NCI-H2171 (cell line): ENCODE results near the gene ACHE.

Experiments used
- DNase-seq: peaks from one replicate; lab custom pipeline; 2025; lab: John Stamatoyannopoulos, UW

The ACHE gene

GRCh38 chr7:100884736-100885439 lies 10.8 kb downstream of the ACHE start:
- no peak for DNase-seq

GRCh38 chr7:100882785-100883526 lies 12.7 kb downstream of the ACHE start:
- no peak for DNase-seq

DNA sequence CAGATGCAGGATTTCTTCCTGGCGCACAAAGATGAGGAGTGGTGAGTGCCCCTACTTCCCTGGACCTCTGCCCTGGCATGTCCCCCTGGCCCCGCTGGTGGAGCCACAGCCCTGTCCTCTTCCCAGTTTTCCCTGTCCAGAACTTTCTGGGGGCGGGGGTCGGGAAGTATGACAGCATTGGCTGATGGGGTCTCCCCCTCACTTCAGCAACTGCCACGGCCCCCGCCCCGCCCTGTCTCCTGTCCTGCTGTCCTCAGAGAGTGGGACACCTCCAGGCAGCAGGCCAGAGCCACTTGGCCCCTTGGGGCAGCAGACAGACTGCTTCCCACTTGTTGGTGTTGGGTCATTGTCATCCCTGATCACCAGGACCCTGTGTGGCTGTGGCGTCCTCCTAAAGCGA lies 13.5 kb downstream of the ACHE start:
- DNase-seq = no peak

DNA sequence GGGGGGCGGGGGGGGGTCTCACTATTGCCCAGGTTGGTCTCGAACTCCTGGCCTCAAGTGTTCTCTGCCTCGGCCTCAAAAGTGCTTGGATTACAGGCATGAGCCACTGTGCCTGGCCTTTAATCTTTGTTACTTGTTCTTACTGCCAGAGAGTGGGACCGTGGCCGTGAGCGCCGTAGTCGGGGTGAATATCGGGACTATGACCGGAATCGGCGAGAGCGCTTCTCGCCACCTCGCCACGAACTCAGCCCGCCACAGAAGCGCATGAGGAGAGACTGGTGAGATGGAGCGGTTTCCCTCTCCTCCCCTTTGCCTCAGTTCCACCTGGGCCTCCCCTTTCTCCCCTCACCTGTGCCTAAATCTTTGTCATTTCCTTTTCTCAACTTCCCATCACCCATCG lies 14.6 kb downstream of the ACHE start:
- no peak for DNase-seq

DNA sequence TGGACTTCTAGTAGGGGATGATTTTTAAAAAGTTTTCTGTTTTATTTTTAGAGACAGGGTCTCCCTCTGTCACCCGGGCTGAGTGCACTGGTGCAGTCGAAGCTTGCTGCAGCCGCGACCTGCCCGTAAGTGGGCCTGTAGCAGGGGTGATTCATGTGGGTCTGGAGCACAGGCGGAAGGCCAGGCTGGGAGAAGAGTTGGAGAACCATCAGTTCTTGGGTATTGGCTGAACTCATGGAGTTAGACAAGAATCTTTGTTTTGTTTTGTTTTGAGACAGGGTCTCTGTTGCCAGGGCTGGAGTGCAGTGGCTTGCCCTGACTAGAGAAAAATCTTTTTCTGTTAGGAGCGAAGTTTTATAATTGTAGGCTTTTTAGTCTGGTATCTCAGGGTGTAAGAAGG lies 15.0 kb downstream of the ACHE start:
- DNase-seq = no peak

- DNase-seq = no peak
Measured at GRCh38 chr7:100879685-100880261, 15.9 kb downstream of the ACHE start.

DNA sequence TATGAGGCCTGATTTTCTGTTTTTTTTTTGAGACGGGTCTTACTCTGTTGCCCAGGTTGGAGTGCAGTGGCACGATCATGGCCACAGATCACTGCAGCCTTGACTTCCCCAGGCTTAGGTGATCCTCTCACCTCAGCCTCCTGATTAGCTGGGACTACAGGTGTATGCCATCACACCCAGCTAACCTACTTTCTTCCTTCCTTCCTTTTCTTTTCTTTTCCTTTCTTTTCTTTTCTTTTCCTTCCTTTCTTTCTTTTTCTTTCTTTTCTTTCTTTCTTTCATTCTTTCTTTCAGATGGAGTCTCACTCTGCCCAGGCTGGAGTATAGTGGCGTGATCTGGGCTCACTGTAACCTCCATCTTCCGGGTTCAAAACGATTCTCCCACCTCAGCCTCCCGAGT lies 17.0 kb downstream of the ACHE start:
- DNase-seq = no peak

DNA sequence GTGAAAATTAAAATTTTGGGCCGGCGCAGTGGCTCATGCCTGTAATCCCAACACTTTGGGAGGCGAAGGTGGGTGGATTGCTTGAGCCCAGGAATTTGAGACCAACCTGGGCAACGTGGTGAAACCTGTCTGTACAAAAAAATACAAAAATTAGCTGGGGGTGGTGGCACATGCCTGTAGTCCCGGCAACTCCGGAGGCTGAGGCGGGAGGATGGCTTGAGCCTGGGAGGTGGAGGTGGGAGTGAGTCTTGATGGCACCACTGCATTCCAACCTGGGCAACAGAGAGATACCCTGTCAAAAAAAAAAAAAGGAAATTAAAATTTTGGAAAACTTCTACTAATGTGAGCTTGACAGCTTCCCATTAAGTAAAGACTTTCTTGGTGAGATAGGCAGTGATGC lies 17.7 kb downstream of the ACHE start:
- DNase-seq = no peak

GRCh38 chr7:100875356-100875751 lies 20.3 kb downstream of the ACHE start:
- no peak for DNase-seq

GRCh38 chr7:100874577-100875355 lies 20.9 kb downstream of the ACHE start, which contains the start of gene SRRT:
TSS of gene SRRT (plus strand) at chr7:100875103. CDS start at chr7:100875591, 488 bp downstream.
- peak; percentile 99 for DNase-seq

GRCh38 chr7:100874300-100874576 lies 21.4 kb downstream of the ACHE start:
- no peak for DNase-seq

- DNase-seq = no peak
Measured at GRCh38 chr7:100873599-100874299, 21.9 kb downstream of the ACHE start.

GRCh38 chr7:100867776-100868485 lies 27.8 kb downstream of the ACHE start:
- no peak for DNase-seq

- peak; percentile 52 for DNase-seq
Measured at GRCh38 chr7:100867040-100867775, 28.5 kb downstream of the ACHE start, which contains the start of gene TRIP6. TSS of gene TRIP6 (plus strand) at chr7:100867387. CDS start at chr7:100867498, 111 bp downstream.

- no peak for DNase-seq
Measured at GRCh38 chr7:100866729-100867039, 29.0 kb downstream of the ACHE start.

- peak; percentile 62 for DNase-seq
Measured at GRCh38 chr7:100865938-100866728, 29.6 kb downstream of the ACHE start.

DNA sequence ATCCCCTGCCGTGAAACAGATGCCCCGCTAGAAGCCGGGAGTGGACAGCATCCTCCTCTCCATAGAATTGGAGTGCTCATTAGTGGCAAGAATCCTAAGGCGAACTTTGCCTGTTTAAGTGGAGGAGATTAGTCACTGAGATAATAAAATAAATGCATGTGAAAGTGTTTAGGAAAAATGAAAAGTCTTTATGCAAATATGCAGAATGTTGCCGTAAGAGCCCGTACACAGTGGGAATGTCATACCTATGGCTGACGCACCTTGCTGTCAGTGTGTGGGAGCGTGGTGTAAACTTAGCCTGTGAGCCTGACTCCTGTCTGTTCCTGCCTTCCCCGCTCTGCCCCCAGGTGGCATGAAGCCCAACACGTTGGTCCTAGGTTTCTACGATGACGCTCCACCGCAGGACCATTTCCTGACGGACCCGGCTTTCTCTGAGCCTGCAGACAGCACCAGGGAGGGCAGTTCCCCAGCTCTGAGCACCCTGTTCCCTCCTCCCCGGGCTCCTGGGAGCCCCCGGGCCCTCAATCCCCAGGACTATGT lies 30.2 kb downstream of the ACHE start:
- DNase-seq = peak; percentile 52

DNA sequence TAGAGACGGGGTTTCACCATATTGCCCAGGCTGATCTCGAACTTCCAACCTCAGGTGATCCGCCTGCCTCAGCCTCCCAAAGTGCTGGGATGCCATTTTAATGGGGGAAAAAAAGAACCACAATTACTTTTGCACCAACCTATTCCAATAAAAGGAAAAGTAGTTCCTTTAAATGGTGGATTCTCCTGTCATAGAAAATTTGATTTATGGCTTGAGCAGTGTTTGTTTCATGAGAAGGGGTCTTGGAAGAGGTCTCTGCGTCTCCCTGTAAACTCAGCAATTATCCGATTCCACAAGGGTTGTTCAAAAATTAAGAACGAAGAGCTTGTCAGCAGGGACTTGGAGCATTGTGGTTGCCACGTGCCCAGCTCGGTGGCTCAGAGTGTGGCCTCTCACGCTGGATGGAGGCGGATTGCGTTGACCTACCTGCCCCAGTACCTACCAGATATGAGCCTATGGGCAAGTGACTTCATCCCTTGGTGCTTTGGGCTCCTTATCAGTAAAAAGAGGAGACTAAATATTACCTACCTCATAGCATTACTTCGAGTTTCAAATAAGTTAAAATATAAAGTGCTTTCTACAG lies 31.3 kb downstream of the ACHE start:
- no peak for DNase-seq

DNA sequence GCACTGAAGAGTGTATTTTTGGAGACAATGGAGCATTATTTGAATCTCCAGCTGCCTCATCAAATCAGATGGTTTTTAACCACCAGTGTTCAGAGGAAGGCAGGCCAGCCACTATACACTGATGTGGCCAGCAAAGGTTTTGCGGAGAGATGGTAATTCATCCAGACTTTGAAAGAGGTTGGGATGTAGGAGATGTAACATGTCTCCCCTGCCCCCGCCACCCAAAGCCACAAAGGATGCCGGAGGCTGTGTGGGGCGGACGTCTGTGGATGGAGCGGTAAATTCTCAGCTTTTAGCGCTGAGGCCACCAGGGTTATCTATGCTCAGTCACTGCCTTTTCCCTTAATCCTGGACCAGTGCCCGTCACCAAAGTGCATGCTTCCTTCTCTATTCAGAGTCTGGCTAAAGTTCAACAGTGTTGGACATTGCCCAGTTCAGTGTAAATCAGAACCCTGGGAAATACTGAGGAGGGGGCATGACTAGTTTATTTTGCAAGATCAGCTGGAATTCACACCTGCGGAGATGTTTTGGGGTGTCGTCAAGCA lies 32.2 kb downstream of the ACHE start:
- no peak for DNase-seq
